B cell (primary cell): ENCODE measurements around the gene KIF21B.

Experiments used
- EZH2 ChIP-seq: IDR thresholded peaks from 2 replicates; pipeline ENCODE4 v1.6.1; 2012; ENCODE audit warnings: borderline replicate concordance, low read depth, mild to moderate bottlenecking, moderate library complexity, low read length; ENCODE audit not compliant: insufficient read depth, poor library complexity, severe bottlenecking
- TF ChIP-seq, protein P1 (sequence below): fragments of 200-600 bp; IDR thresholded peaks from one replicate; pipeline ENCODE4 v1.8.0; 2022; ENCODE audit warnings: antibody characterized with exemption, mild to moderate bottlenecking

- TF ChIP-seq, protein P1, sequence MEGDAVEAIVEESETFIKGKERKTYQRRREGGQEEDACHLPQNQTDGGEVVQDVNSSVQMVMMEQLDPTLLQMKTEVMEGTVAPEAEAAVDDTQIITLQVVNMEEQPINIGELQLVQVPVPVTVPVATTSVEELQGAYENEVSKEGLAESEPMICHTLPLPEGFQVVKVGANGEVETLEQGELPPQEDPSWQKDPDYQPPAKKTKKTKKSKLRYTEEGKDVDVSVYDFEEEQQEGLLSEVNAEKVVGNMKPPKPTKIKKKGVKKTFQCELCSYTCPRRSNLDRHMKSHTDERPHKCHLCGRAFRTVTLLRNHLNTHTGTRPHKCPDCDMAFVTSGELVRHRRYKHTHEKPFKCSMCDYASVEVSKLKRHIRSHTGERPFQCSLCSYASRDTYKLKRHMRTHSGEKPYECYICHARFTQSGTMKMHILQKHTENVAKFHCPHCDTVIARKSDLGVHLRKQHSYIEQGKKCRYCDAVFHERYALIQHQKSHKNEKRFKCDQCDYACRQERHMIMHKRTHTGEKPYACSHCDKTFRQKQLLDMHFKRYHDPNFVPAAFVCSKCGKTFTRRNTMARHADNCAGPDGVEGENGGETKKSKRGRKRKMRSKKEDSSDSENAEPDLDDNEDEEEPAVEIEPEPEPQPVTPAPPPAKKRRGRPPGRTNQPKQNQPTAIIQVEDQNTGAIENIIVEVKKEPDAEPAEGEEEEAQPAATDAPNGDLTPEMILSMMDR: no peak
- no peak for TF ChIP-seq EZH2
These were observed 18.8 kb downstream of the KIF21B start for GRCh38 chr1:201004732-201005131.
